ENCODE measurements around the gene ATP1A3. TPM values are rescaled to one million over a fixed set of nuclear protein-coding genes. Genes with fewer than 3 reads are reported as not detected.
A peak's percentile ranks its signal among the peaks of the same experiment; 100 is the strongest.
"Not testable (repeated sequence)": the region's sequence is repeated elsewhere in the genome, so short reads cannot be mapped to it uniquely, and the experiment has no call there.

ATP1A3 gene
- total and polyA plus RNA-seq, 12 donors = 38.0 to 419 (median 334) TPM

DNA sequence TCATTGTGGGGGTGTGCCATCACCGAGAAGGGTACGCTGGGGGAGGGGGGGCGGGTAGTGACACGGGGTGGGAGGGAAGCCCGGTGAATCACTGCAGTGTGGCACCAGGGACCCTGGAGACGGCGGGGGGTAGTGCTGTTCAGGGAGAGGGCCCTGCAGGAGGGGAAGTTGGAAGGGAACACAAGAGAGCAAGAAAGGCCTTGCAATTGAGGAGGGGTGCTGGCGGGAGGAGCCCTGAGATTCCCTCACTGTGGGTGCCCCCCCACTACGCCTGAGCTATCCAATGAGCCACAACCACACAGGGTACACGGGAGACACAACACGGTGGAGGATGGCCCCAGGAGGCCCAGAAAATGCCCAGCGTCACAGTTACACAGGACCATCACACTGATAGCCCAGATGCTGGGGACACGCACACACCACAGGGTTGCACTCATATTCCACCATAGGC lies 516 bp upstream of the ATP1A3 start:
- H3K36me3 ChIP-seq = no peaks in the 10 kb centered on the region
- intact Hi-C loops (cut with DNase I) = loop anchor here in 2 of 10 donors (10.0 kb wide), 1 partner anchor 80 kb away; the partner anchor contains the start of genes GRIK5 (in 2 of the 2) and ZNF574 (in 2 of the 2)
- peaks cover 3 to 77% (median 71%) of the 10 kb centered on the region in 7 donors for H3K27me3 ChIP-seq
- no peaks in the 10 kb centered on the region for H3K9me3 ChIP-seq
- no peak for DNase-seq
- no peak for ATAC-seq
- peaks cover 0 to 37% (median 19%) of the 10 kb centered on the region in 9 donors for H3K4me1 ChIP-seq
- H3K4me3 ChIP-seq = peak overlapping the region in 9 of 10 donors; percentile 48 to 78 (median 67)
- H3K27ac ChIP-seq = peak overlapping the region in 1 of 10 donors; percentile 98
- TF ChIP-seq, protein P1, sequence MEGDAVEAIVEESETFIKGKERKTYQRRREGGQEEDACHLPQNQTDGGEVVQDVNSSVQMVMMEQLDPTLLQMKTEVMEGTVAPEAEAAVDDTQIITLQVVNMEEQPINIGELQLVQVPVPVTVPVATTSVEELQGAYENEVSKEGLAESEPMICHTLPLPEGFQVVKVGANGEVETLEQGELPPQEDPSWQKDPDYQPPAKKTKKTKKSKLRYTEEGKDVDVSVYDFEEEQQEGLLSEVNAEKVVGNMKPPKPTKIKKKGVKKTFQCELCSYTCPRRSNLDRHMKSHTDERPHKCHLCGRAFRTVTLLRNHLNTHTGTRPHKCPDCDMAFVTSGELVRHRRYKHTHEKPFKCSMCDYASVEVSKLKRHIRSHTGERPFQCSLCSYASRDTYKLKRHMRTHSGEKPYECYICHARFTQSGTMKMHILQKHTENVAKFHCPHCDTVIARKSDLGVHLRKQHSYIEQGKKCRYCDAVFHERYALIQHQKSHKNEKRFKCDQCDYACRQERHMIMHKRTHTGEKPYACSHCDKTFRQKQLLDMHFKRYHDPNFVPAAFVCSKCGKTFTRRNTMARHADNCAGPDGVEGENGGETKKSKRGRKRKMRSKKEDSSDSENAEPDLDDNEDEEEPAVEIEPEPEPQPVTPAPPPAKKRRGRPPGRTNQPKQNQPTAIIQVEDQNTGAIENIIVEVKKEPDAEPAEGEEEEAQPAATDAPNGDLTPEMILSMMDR (IDR thresholded peaks at IDR 0.05) = no peak
- 25% methylated on average over 13 of the region's 13 CpGs for WGBS, 2 donors

DNA sequence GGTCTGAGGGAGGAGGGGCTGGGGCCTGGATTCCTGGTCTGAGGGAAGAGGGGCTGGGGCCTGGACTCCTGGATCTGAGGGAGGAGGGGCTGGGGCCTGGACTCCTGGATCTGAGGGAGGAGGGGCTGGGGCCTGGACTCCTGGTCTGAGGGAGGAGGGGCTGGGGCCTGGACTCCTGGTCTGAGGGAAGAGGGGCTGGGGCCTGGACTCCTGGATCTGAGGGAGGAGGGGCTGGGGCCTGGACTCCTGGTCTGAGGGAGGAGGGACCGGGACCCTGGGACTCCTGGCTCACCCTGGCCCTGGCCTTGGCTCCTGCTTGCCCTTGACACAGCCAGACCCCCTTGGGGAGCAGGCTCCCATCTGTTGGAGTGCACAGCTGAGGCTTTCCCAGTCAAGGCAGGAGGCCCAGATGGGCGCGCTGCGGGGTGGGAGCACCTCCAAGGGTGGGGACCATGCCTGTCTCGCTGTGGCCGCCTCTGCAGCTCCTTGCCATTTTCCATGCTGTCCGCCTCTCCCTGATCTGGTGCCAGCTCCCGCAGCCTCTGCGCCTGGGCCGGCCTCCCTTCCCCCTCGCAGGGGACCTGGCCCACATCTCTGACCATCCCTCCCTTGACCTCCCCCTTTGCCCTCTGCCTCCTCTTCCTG lies 2.0 kb downstream of the ATP1A3 start:
- intact Hi-C loops (cut with DNase I) = loop anchor here in 2 of 10 donors (10.0 kb wide), 1 partner anchor 83 kb away; the partner anchor contains the start of genes GRIK5 (in 2 of the 2) and ZNF574 (in 2 of the 2)
- Histone ChIP-seq H3K27me3 (peaks cover 3 to 53% (median 48%) of the 10 kb centered on the region in 7 donors), H3K4me1 (peaks cover 0 to 22% (median 8%) of the 10 kb centered on the region in 9 donors), H3K4me3 (peak overlapping the region in 8 of 10 donors; percentile 12 to 78 (median 66)), H3K27ac (peak overlapping the region in 8 of 10 donors; percentile 55 to 98 (median 78))
- not testable (repeated sequence) for H3K9me3 ChIP-seq, H3K36me3 ChIP-seq
- peak; percentile 26 to 46 for DNase-seq
- 45 to 49% methylated on average over 11 of the region's 11 CpGs for WGBS, 2 donors
- peak in 4 of 8 donors; percentile 0 to 13 (median 6) for ATAC-seq

DNA sequence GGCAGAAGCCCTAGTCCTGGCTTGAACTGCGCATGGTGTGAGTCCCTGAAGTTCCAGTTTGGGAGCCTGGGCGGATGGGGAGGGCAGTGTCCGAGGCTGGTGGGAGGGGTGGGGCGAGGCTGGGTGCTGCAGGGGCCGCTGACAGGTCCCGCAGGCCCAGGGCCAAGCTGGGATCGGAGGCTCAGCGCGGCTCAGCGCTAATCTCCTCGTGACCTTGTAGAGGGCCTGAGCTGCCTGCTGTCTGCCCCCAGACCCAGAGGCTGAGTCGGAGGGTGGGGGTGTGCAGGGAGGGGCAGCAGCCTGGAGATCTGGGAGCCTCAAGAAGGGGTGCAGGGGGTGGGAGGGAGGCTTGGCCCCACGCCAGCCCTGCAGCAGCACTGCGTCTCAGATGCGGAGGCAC lies 3.0 kb downstream of the ATP1A3 start:
- 20 to 25% methylated on average over 15 of the region's 15 CpGs for WGBS, 2 donors
- peaks cover 3 to 43% (median 38%) of the 10 kb centered on the region in 7 donors for H3K27me3 ChIP-seq
- peak; percentile 71 to 79 for DNase-seq
- intact Hi-C loops (cut with DNase I) = loop anchor here in 2 of 10 donors (10.0 kb wide), 1 partner anchor 84 kb away; the partner anchor contains the start of genes GRIK5 (in 2 of the 2) and ZNF574 (in 2 of the 2)
- peaks cover 0 to 22% (median 8%) of the 10 kb centered on the region in 9 donors for H3K4me1 ChIP-seq
- peak overlapping the region in 3 of 10 donors; percentile 17 to 31 (median 24) for H3K4me3 ChIP-seq
- TF ChIP-seq, protein P1 (IDR thresholded peaks at IDR 0.05) = no peak
- H3K36me3 ChIP-seq = peaks cover 0 to 19% (median 0%) of the 10 kb centered on the region in 9 donors
- peak overlapping the region in 9 of 10 donors; percentile 22 to 98 (median 81) for H3K27ac ChIP-seq
- ATAC-seq = peak; percentile 30 to 82 (median 60)
- H3K9me3 ChIP-seq = no peaks in the 10 kb centered on the region

DNA sequence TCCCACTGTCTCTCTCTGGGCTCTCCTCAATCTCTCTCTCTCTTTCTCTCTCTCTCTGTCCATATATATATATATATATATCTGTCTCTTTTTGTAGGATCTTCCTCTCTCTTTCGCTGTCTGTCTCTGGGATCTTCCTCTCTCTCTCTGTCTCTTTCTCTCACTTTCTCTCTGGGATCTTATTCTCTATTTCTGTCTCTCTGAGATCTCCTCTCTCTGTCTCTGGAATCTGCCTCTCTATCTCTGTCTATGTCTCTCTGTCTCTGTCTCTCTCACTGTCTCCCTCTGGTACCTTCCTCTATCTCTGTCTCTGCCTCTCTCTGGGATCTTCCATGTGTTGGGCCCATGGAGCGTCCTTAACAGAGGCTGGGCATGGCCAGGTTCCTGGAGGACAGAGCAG lies 3.4 kb downstream of the ATP1A3 start:
- Histone ChIP-seq H3K9me3 (no peaks in the 10 kb centered on the region), H3K36me3 (peaks cover 0 to 23% (median 0%) of the 10 kb centered on the region in 9 donors), H3K4me3 (no peak overlapping the region), H3K4me1 (peaks cover 0 to 22% (median 8%) of the 10 kb centered on the region in 9 donors), H3K27ac (peak overlapping the region in 7 of 10 donors; percentile 45 to 98 (median 82)), H3K27me3 (peaks cover 3 to 38% (median 34%) of the 10 kb centered on the region in 7 donors)
- ATAC-seq (no peak), DNase-seq (no peak)
- 65 to 68% methylated on average over 2 of the region's 2 CpGs for WGBS, 2 donors
- TF ChIP-seq, protein P1 (IDR thresholded peaks at IDR 0.05) = no peak
- intact Hi-C loops (cut with DNase I) = loop anchor here in 2 of 10 donors (10.0 kb wide), 1 partner anchor 84 kb away; the partner anchor contains the start of genes GRIK5 (in 2 of the 2) and ZNF574 (in 2 of the 2)

All from heart right ventricle (tissue), 16 donors.